Epithelial cell of proximal tubule (primary cell): ENCODE data around the gene DST. TPM values are rescaled to one million over a fixed set of nuclear protein-coding genes. Genes with fewer than 3 reads are reported as not detected.
"Not testable (repeated sequence)": the region's sequence is repeated elsewhere in the genome, so short reads cannot be mapped to it uniquely, and the experiment has no call there.

Experiments
- DNase-seq: peaks from one replicate; pipeline ENCODE4 v3.0.0-alpha.2; 2011; ENCODE audit warnings: low read depth
- H3K4me3 ChIP-seq: 2 replicates; pipeline ENCODE4 v1.5.1; 2011; ENCODE audit warnings: low read depth, mild to moderate bottlenecking, low read length
- total RNA-seq: library from RNA; depleted of rRNA; stranded (reverse); fragments of >200 nt; gene quantifications from 2 replicates; pipeline ENCODE4 v1.2.3, GENCODE V29; 2015
- TF ChIP-seq, protein P1 (sequence below): conservative IDR thresholded peaks from 2 replicates; pipeline ENCODE4 v1.5.1; 2012; ENCODE audit warnings: low read depth, mild to moderate bottlenecking, low read length

Gene DST
- total RNA-seq, 1 donor from 2014 or later: 97.7 TPM

DNA sequence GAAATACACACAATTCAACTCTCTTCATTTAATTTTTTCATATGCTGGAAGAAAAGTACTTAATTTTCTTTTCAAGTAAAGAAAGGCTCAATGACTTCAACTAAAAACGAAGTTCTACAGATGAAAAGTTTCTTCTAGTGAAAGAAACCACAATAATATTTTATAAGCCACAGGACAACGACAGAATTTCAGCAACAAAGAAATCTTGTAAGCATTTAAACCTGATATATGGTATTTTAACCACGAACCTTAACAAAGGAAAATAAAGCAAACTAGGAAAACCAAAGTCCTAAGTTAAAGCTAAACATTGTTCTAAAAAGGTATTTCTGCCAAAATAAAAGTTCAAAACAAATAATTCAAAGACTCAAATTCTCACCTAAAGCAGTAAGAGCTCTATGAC, 24.6 kb upstream of the DST start:
- H3K4me3 ChIP-seq: no peak overlapping the region
- TF ChIP-seq, protein P1, sequence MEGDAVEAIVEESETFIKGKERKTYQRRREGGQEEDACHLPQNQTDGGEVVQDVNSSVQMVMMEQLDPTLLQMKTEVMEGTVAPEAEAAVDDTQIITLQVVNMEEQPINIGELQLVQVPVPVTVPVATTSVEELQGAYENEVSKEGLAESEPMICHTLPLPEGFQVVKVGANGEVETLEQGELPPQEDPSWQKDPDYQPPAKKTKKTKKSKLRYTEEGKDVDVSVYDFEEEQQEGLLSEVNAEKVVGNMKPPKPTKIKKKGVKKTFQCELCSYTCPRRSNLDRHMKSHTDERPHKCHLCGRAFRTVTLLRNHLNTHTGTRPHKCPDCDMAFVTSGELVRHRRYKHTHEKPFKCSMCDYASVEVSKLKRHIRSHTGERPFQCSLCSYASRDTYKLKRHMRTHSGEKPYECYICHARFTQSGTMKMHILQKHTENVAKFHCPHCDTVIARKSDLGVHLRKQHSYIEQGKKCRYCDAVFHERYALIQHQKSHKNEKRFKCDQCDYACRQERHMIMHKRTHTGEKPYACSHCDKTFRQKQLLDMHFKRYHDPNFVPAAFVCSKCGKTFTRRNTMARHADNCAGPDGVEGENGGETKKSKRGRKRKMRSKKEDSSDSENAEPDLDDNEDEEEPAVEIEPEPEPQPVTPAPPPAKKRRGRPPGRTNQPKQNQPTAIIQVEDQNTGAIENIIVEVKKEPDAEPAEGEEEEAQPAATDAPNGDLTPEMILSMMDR: no peak
- DNase-seq: no peak

DNA sequence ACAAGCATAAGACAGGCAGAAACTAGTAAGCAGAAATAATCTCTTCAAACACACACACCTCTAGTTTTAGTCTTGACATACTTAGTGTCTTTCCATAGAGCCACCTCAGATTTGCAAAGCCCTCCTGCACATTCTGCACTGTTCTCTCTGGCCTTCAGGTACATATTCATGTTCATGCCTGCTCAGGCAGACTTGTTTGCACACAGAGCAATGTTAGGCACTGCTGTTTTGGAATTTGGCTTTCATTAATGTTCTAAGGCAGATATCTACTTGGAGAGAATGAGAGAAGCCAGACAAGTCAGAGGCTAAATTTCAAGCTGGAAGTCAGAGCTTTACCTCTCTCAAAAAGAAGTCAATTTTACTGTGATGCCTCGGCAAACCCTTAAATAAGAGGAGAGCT, 21.3 kb upstream of the DST start:
- TF ChIP-seq, protein P1: no peak
- DNase-seq: no peak
- H3K4me3 ChIP-seq: no peak overlapping the region

DNA sequence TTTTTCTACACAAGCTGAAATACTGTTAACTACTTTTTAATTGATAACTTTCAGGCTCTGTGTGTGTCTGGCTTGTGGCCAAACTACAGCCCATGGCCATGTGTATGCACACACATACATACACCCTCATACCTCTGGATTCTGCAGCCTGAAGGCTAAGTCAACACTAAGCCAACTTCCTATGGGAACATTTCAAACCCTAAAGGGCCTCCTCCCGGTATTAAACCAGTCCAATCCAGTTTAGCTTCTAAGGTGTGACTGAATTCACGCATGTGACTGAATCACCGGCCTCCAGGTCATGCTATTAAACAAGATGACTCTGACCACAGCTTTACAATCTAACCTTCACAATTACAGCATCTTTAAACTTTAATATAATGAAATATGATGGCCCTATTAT, 20.7 kb upstream of the DST start:
- DNase-seq: peak; percentile 73
- H3K4me3 ChIP-seq: no peak overlapping the region
- TF ChIP-seq, protein P1: no peak

DNA sequence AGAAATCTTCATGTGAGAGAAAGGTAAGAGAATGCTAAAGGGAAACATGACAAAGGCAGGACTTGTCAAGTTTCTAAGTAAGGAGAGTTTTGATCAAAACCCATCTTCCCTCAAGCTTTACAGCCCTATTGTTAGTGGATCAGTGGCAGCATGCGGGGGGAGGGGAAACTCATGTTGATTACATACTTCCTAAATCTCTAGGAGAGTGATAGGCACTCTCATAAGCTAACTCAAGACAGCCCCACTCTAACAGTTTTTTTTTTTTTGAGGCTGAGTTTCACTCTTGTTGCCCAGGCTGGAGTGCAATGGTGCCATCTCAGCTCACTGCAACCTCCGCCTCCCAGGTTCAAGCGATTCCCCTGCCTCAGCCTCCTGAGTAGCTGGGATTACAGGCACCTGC, 18.6 kb upstream of the DST start:
- not testable (repeated sequence) for H3K4me3 ChIP-seq, DNase-seq

DNA sequence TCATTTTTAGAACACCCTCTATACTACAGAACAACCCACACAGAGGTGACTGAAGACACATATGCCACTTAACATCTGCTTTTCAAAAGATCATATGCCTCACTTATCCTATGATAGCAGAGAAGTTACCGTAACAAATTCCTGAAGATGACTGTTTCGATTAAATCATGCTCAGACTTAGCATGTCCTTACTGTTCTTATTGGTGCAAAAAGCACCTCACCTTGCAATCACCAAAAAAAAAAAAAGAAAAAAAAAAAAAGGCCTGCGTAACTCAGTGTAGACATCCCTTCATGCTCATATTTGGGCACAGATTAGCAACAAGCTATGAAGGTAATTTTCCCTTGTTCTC, 17.7 kb upstream of the DST start:
- no peak overlapping the region for H3K4me3 ChIP-seq
- DNase-seq: no peak
- TF ChIP-seq, protein P1: no peak

DNA sequence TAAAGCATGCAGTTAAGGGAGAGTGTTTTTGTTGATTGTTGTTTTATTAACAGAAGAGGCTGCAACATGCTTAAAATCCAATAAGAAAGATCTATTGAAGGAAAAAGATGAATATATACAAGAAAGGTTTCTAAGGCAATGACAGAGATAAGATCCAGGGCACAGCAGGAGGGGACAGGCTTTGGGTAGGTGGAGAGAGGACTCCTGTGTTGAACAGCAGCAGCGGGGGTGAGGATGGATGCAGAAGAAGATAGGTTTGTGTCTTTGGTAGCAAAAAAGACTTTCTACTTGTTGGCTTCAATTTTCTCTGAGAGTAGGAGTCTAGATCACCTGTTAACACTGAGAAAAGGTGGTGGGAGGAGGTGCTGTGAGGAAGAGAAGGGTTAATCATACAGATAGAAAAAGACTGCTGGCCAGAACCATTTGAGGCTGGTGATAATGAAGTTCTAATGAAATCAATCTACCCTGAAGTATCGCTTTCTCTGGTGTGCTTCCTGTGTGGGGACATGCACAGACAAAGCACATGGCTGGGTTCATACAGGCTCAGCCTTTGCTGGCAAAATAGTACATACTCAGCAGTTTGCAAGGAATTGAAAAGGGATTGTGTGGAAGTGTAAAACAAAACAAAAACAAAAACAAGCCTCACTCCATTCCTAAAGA, 17.2 kb upstream of the DST start:
- DNase-seq: no peak
- H3K4me3 ChIP-seq: no peak overlapping the region
- TF ChIP-seq, protein P1: no peak

DNA sequence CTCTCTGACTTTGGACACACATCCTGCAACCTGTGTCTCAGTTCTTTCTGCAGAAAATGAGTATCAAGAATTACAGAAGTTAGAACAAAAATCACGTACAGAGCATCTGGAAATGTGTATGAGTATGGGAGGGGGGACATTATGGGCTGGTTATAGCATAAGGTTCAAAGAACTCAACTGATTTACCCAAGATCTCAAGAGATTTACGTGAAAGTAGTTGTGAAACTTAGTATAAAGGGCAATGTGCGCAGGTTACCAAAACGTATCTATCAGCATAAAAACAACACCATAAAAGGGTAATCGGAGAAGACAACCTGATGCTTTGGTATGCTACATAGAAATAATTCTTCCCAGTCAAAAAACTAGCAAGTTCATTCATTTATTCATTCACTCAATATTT, 15.6 kb upstream of the DST start:
- TF ChIP-seq, protein P1: no peak
- no peak for DNase-seq
- H3K4me3 ChIP-seq: no peak overlapping the region
